Germinal center (tissue), 1 donor: ENCODE data around the gene UBTD2.
"Not testable (repeated sequence)": the region's sequence is repeated elsewhere in the genome, so short reads cannot be mapped to it uniquely, and the experiment has no call there.

Experiments used
- DNase-seq: peaks from one replicate; pipeline ENCODE4 v3.0.0; 2012; ENCODE audit warnings: mixed read lengths, low spot score

The UBTD2 gene

DNA sequence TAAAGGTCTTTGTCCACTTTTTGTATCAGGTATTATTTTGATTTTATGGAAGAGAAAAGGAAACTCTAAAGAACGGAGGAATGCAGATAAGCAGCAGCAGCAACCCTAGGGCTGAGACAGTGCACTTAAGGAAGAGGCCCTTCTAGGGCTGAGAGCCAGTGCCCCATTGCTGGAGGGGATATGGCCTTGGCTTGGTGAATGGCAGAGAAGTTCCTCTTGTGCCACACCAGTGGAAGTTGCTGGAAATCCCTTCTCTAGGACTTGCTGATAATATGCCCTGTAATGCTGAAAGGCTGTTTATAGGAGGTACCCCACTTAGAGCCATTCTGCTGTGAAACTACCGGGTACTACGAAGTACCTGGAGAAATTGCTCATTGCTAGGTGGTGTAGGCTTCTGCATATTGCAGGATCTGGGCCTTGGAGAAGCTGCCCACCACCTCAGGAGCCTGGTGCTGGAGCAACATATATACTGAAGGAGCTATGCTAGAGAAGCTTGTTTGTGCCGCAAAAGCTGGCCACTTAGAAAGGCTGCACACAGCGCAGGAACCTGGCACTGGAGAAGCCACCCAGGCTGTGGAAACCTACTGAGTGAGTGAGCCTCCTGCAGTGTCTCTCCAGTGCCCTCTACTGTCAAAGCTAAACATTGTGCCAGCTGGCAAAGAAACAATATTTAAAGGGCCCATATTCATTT is 9.6 kb upstream of the UBTD2 start:
- DNase-seq, result peak; percentile 53

DNA sequence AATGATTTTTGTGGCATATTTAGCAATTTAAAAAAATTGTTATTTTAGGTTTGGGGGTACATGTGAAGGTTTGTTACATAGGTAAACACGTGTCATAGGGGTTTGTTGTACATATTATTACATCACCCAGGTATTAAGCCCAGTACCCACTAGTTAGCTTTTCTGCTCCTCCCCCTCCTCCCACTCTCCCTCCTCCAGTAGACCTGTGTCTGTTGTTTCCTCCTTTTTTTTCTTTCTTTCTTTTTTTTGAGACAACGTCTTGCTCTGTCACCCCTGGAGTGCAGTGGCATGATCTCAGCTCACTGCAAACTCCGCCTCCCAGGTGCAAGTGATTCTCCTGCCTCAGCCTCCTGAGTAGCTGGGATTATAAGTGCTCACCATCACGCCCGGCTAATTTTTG is 8.3 kb upstream of the UBTD2 start:
- not testable (repeated sequence) for DNase-seq

DNA sequence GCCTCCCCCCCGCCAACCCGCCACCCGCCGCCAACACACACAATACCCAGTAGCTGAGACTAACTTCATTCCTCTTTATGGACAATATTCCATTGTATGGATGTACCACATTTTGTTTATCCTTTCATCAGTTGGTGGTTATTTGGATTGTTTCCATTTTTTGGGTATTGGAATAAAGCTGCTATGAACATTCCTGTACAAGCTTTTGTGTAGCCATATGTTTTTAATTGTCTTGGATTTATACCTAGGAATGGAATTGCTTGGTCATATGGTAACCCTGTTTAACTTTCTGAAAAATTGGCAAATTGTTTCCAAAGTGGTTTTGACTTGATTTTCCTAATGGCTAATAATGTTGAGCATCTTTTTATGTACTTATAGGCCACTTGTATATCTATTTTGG is 4.9 kb upstream of the UBTD2 start:
- no peak for DNase-seq

DNA sequence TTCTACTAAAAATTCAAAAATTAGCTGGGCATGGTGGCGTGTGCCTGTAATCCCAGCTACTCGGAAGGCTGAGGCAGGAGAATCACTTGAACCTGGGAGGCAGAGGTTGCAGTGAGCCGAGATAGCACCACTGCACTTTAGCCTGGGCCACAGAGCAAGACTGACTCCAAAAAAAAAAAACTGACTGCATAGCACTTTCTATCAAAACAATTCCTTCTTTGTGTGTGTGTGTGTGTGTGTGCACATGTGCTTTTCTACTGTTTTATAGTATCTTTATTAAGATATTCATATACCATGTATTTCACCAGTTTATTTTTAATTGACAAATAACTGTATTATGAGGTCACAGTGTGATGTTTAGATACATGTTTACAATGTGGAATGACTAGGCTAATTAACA is 3.6 kb upstream of the UBTD2 start:
- not testable (repeated sequence) for DNase-seq

DNA sequence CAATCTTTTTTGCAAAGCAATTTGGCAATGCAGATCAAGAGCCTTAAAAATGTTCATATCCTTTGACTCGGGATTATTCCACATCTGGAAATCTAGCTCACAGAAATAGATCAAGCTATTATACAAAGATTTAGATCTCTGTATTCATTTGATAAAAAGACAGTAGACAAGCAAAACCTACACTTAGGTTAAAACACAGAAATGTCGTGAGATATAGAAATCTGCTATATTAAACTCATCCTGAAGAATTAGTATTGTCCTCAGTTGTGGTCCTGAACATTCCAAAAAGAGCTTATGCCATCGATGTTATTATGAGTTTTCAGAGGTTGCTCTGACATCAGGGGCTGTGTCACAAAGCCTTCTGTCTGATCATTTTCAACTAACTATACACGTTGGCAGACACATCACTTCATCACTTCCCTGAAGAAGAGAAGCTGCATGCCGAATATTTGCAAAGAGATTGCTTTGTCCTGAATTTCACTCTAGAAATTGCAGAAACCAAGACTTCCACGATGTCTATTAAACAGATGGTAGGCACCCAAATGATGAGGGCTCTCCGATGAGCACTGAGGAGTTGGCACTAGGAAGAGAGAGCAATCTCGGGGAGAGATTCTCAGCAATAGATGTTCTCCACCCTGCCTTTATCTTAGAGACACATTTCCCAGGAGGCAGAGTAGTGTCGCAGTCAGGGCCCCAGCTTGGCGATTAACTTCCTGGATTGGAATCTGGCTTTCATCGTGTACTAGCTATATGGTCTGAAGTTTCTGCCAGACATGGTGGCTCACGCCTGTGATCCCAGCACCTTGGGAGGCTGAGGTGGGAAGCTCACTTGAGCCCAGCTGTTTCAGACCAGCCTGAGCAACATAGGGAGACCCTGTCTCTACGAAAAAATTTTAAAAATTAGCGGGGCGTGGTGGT is 1.9 kb upstream of the UBTD2 start:
- DNase-seq, result no peak

DNA sequence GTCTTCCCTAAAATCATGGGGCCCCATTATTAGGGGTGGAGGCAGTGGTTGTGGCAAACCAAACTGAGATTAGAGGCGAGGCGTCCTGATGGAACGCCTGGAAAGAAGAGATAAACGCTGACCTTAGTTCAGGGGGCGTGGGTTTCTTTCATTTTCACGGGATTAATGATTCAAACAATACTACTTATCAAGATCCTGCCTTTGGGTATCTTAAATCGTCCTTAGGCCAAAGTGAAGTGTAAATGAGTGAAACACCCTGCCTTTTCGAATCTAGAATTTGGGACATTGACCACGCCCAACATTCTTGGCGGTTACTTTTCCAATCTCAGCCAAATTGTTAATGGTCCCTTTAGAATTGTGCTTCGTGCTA is 1.0 kb upstream of the UBTD2 start:
- DNase-seq, result no peak

DNA sequence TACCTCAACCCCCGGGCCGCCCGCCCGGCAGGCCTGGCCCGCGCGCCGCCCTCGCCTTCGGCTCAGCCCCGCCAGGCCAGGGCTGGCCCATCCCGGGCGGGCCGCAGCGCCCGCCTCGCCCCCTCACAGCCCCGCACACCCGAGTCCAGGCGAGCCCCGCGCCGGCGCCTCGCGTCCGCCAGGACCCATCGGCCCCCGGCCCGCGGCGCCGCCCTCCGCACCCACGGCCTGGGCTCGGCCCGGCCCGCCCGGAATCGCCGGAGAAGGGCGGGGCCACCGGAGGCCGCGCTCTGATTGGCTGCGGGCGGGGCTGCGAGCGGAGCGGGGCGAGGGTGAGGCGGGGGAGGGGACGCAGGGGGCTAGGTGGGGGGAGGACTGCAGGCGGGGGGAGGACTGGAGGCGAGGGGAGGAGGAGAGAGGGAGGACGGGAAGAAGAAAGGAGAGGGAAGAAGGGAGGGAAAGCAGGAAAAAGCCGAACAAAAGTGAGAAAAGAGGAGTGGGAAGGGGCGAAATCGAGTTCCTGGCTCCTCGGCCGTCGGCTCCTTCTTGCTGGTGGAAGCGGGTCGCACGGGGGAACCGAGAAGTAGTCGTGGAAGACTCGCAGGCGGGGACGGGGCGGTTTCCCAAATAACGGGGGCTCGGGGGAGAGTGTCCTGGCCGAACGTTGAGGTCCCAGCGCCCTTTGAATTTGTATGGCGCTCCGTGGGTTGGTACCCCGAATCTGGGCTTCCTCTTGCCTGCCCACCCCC is 472 bp upstream of the UBTD2 start:
- DNase-seq, result peak; percentile 97

DNA sequence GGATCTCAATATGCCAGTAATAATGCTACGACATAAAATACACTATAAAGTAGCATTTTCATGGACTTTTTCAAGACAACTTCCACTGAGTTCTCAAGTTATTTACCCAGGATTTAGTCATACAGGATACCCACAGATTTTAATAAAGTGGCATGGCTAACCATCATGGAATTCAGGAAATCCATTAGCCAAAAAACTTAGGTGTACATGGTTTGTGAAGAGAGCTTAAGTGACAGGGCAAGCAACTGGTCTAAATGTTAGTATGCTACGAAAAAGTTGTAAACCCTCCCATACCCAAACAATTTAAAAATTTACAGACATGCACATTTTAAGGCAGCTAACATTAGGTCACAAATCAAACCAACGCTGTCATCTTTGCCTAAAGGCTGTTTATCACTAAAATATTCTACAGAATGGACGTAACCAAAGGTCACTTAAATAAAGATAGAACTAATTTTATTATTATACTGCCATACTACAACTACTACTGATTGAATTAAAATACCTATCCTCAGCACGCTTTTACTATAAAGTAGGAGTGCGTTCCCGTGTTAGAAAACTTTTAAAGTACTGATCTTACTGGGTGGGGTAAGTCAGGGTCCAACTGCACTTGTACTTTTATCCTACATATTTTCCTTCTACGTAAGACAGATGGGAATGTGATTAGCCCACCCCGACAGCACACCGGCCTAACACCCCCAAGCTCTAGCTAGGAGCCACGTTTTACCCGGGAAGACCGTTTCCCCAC is 1.1 kb downstream of the UBTD2 start:
- DNase-seq, result no peak

DNA sequence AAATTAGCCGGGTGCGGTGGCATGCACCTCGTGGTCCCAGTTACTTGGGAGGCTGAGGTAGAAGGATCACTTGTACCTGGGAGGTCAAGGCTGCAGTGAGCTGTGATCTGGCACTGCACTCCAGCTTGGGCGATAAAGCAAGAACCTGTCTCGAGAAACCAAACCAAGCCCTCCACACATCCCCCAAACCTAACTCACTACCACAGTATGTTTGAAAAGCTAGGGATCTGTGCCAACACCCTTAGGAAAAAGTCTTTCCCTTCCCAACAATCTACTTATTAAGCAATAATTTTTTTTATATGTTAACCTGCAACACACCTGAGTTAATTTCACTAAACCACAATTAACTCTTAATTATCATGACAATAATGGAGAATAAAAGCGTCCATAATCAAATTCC is 2.2 kb downstream of the UBTD2 start:
- DNase-seq, result no peak

DNA sequence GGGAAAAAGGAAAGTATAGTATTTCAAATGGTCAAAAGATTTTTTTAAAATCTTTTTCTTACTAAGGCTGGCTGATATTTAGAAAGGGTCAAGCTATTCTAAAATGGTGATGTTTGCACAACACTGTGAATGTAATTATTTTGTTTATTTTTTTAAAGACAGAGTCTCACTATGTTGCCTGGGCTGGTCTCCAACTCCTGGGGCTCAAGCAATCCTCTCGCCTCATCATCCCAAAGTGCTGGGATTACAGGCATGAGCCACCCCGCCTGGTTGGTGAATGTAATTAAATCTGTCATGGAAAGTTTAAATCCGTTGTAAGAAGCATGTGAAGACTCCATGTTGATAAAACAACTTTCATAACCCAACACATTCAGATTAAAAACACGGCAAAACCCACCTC is 2.6 kb downstream of the UBTD2 start:
- DNase-seq, result no peak

DNA sequence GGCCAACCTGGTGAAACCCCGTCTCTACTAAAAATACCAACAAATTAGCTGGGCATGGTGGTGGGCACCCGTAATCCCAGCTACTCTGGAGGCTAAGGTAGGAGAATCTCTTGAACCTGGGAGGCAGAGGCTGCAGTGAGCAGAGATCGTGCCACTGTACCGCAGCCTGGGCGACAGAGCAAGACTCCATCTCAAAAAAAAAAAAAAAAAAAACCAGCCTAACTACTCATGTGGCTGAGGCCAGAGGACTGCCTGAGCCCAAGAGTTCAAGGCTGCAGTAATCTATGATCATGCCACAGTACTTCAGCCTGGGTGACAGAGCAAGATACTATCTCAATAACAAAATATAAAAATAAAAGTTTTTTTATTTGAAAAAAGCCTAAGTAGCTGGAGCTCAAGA is 3.2 kb downstream of the UBTD2 start:
- no peak for DNase-seq

DNA sequence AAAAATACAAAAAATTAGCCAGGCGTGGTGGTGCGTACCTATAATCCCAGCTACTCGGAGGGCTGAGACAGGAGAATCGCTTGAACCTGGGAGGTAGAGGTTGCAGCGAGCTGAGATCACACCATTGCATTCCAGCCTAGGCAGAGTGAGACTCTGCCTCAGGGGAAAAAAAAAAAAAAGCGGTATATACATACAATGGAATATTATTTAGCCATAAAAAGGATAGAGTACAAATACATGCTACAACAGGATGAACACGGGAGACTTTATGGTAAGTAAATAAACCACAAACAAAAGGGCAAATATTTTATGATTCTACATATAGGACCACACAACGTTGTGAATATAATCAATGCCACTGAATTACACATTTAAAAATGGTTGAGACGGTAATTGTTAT is 5.2 kb downstream of the UBTD2 start:
- no peak for DNase-seq

DNA sequence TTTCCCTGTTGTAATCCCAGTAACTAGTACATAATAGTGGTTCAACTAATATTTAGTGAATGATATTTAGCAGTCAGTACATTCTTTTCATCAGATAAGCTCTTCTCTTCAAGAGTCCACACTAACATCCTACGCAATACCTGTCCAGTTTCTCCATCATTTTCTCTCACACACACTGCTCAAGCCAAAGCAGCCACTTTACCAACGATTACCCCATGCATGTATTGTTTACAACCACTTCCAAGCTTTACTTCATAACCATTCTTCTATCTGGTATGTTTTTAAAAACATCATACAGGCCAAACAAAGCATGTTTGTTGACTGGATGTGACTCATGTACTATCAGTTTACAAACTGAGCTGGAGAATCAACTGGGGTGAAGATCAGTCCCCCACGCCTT is 7.3 kb downstream of the UBTD2 start:
- no peak for DNase-seq

DNA sequence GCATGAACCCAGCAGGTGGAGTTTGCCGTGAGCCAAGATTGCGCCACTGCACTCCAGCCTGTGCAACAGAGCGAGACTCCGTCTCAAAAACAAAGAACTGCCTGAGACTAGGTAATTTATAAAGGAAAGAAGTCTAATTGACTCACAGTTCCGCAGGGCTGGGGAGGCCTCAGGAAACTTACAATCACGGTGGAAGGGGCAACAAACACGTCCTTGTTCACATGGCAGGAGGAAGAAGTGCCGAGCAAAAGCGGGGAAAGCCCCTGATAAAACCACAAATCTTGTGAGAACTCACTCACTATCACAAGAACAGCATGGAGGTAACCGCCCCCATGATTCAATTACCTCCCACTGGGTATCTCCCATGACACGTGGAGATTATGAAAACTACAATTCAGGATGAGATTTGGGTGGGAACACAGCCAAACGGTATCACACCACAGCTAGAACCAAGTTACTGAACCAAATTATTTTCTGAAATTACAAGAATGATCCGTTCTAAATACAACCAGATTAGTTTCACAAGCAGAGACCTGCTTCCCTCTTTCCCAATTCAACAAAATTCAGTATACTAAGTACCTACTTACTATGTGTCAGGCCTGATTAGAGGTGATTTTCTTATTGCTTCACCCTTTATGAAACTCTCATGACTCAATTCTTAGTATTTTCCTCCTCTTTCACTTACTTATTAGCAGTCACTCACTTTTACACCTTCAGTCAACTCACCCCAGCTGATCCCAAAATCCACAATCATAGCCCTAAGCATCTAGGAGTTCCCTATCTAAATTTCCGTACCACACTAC is 8.4 kb downstream of the UBTD2 start:
- DNase-seq, result no peak

DNA sequence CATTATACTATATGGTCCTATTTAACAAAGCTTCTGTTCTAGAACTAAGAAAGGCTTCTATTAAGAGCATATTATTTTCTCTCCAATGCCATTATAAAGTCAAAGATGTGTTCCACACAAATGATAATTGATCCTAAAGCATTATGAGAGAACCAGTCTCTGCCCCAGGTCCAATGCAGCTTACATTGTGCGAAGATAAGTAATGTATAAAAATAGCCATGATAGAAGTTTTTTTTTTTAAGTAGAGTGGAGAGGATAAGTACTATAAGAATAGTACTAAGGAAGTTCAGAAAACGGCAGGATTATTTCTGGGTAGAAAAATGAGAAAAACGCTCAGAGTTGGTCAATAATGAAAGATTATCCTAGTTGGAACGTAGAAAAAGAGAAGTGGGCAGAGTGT is 15.6 kb downstream of the UBTD2 start:
- DNase-seq, result no peak

DNA sequence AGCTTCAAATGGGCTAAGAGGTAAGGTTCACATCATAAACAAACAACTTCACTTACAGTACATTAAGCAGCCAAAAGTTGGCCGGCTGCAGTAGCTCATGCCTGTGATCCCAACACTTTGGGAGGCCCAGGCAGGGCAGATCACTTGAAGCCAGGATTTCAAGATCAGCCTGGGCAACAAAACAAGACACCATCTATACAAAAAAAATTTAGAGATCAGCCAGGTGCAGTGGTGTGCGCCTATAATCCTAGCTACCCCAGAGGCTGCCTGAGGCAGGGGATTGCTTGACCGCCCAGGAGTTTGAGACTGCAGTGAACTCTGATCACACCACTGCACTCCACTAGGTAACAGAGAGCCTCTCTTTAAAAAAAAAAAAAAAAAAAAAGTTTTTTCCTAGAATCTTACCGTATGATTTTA is 16.9 kb downstream of the UBTD2 start:
- DNase-seq, result no peak

DNA sequence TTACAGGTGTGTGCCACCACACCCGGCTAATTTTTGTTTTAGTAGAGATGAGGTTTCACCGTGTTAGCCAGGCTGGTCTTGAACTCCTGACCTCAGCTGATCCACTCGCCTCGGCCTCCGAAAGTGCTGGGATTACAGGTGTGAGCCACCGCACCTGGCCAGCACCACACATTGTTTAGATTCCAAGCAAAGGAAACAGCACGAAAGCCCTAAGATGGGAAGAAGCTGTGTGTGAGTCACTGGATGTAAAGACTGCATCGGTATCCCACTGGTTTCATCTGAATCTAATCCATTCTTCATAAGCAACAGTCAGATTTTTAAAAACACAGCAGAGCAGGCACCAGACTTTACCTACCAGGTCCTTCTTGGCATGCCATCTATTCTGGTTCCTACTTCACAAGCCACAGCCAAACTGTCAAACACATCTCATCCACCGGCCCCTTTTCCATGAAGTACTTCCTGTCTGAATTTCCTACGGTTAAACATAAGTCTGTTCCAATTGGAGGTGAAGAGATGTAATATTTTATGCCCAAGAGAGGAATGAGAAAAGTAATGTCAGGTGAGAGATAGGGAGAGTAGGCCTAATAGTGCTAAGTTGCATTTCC is 17.4 kb downstream of the UBTD2 start:
- DNase-seq, result no peak

DNA sequence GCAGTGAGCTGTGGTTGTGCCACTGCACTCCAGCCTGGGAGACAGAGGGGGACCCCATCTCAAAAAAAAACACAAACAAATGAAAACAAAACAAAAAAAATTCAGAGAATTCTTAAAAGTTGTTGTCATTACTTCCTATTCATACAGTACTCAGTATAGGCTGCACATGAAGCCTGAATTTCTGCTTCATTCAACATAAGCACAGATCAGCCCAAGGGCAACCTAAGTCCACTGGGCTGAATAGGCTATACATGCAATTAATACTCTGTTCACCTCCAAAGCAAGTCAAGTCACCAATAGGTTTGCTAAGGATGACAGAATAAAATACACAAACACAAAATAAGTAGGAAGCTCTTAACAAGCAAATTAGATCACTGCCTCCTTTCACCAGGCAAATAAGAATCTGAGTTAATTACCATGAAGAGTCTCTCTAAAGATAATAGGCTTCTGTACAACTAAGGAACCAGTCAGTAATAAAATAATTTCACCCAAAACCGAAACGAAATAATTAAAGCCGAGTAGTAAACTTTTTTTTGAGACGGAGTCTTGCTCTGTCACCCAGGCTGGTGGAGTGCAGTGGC is 18.7 kb downstream of the UBTD2 start:
- DNase-seq, result no peak

DNA sequence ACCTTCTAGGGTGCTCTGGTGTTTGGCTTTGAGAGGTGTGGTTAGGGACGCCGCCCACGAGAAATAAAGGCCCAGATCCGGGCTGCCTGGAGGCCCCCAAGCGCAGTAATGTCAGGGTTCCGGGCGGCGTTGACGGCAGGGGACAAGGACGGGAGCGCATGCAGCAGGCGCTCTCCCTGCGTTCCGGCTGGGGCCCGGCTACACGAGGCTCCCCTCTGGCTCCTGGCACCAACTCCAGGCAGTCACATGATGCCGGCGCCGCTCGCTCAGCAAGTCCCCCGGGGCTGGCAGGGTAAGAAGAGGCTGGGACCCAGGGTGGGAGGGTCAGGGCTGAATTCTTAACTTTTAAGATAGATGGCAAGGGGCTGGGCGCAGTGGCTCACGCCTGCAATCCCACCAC is 28.1 kb downstream of the UBTD2 start:
- no peak for DNase-seq

DNA sequence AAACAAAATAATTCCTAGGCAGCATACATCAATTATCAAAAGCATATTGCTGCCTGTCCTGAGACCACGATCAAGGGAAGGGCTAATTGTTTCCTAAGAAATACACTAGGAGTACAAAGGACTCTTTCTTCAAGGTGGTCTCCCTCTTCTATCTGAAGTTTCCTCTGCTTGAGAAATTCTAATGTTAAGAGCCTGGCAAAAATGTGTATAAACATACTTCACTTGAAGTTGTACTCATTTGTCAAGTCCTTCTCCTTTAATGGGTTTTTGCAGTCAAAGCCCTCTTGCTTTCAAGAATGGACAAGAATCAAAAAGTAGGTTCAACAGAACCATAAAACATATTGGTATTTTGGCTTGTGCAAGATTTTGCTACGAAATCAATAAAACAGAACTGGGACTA is 31.1 kb downstream of the UBTD2 start:
- no peak for DNase-seq

DNA sequence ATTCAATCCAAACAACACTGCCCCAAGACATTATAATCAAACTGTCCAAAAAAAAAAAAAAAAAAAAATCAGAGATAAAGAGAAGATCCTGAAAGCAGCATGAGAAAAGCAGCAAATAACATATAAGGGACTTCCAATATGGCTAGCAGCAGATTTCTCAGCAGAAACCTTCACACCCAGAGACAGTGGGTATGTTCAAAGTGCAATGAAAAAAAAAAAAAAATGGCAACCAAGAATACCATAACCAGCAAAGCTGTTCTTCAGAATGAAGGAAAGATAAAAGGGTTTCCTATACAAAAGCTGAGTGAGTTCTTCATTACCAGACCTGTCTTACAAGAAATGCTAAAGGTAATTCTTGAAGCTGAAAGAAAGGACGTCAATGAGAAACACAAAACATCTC is 32.1 kb downstream of the UBTD2 start:
- no peak for DNase-seq
